A673 (cell line): Measurements from ENCODE around the gene SUCLG2.

ENCODE experiments used
- CTCF ChIP-seq: fragments of 300-800, 200-600 bp; sonication (generic); conservative IDR thresholded peaks from 2 replicates; pipeline ENCODE4 v1.5.1; 2017; ENCODE audit warnings: low read depth, mild to moderate bottlenecking, antibody characterized with exemption, low read length, moderate library complexity, mixed read lengths
- EZH2 ChIP-seq: fragments of 200-600 bp; sonication (generic); IDR thresholded peaks from 2 replicates; pipeline ENCODE4 v1.6.1; 2017; ENCODE audit warnings: borderline replicate concordance, low read depth, mild to moderate bottlenecking, mixed read lengths, antibody characterized with exemption, low read length; ENCODE audit not compliant: poor library complexity, severe bottlenecking

DNA sequence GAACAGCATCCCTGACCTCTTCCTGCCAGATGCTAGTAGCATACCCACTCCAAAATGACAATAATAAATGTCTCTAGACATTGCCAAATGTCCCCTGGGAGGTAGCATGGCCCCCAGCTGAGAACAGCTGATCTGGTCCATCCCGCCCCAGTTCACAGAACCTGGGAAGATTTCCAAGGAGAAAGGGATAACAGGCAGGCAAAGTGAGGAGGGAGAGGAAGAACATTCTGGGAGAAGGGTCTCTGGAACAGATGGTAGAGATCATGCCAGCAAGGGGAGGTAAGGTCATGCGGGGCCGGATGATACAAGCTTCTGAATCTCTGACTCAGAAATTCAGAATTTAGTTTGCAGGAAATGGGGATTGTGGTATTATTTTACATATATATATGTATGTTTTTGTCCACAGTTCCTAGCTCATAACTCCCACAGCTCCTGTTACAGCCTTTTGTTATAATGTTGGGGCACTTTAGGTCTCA, 192.7 kb downstream of the SUCLG2 start:
- TF ChIP-seq CTCF = no peak
- TF ChIP-seq EZH2 = no peak
